ENCODE data around the gene AFDN.
"Not testable (repeated sequence)": the region's sequence is repeated elsewhere in the genome, so short reads cannot be mapped to it uniquely, and the experiment has no call there.

AFDN gene

GRCh38 chr6:167956491-167956890, 129.8 kb downstream of the AFDN start:
- DNase-seq: no peak

DNA sequence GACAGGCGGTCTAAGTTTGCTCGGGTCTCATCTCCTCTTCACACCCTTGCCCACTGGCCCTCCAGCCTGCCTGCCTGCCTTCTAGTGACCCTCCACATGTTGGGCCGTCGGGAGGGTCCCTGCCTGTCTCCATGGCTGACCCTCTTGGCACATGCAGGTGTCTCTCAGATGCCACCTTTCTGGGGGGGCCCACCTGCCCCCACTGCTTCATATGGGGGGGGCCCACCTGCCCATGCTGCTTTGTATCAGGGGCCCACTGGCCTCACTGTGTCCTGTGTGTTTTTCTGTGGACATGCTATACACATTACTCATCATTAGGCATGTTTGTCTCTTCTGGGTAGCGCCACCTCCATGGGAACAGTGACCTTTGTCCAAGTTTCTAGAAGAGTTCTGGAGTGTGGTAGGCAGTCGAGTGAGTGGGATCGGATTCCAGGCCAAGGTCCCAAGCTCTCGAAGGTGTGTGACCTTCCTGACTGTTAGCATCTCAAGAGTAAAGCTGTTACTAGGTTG, 130.3 kb downstream of the AFDN start:
- DNase-seq: no peak

- no peak for DNase-seq
These were observed 130.9 kb downstream of the AFDN start for GRCh38 chr6:167957626-167958025.

DNA sequence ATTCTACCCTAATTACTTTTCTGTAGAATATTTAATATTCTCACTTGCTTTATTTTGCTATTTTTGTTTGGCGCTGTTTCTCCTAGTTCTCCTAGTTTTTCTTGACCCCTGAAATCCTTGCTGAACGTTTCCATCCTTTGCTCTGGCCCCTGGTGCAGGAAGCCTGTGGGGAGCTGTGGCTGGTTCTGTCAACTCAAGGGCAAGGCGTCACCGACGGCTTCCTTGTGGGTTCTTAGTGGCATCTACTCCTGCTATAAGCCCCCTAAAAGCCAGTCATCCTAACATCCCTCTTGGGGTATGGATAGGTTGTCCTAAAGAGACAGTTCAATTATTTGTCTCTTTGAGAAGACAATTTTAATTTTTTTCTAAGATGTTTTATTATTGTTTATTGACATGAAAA, 133.9 kb downstream of the AFDN start:
- DNase-seq: no peak

GRCh38 chr6:167962711-167963110, 136.0 kb downstream of the AFDN start:
- no peak for DNase-seq

DNA sequence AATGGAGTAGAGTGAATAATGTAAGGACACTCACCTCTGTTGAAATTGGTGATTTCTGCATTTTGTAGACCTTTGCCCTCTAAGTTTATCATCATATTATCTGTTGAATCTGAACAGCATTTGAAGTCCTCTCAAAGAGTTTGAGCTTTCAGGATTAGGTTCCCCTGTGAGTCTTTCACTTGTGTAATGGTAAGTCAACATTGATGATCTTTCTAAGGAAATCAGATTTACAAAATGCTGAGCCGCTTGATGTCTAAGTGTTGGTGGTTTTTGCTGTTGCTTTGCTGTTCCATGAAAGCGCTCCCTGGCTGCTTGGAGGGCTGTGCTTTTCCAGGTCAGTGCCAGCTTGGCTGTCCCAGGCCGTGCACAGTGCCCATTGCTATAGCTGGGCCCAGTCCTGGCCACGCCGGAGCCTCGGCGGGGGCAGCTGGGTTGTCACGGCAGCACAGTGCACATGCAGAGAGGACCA, 136.9 kb downstream of the AFDN start:
- DNase-seq: no peak

- no peak for DNase-seq
These were observed 139.2 kb downstream of the AFDN start for GRCh38 chr6:167965592-167966539.

DNA sequence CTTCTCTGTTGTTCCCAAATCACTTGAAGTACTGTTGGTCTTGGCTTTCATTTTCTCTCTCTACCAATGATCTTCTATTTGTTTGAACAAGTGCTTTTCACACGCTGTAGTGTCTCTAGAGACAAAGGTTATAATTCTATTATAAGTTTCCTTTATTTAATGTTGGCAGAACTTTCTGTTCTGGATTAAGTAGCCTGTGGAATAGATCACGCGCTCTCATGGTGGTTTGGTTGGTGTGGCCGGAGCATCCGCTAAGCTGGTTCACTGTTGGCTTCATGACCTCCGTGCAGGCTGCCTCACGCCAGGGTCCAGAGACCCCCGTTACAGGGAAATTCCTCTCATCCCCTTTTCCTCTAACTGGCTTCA, 139.8 kb downstream of the AFDN start:
- DNase-seq: no peak

DNA sequence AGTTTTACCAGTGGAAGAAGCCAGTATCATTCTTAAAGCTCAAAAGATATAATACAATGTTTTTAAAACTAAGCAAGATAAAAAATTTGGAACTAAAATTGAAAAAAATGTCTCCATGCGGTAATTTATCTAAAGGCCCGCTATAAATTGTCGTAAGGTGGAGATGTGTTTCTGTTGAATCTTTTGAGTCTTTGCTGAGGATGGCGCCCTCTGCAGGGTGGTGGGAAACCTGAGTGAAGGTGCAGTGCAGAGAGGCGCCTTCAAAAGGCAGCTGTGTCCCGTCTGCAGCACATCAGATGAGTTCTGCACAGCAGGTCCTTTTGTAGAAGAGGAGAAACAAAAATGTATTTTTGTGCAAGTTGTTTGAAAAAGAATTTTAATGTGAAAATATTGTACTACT, 141.4 kb downstream of the AFDN start:
- no peak for DNase-seq

GRCh38 chr6:167970230-167970629, 143.5 kb downstream of the AFDN start:
- DNase-seq: no peak

DNA sequence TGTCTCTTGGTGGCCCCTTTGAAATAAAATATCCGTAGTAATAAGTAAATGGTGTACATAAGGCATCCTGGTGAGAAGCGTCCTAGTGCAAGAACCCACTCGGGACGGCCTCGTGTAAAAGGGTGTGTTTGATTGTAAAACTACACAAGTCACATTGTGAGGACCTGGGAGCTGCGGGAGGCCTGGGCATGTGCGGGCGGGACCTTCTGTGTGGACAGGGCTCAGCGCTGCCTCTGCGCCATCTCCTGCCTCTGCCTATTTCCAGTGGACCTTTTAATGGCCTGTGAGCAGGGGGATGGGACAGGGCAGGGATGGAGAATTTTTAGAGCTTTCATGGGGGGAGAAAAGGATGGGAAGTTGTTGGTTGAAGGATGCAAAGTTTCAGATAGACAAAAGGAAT, 145.5 kb downstream of the AFDN start:
- no peak for DNase-seq

- no peak for DNase-seq
These were observed 146.6 kb downstream of the AFDN start for GRCh38 chr6:167973148-167973885.

- no peak for DNase-seq
These were observed 148.1 kb downstream of the AFDN start for GRCh38 chr6:167974640-167975344.

GRCh38 chr6:167975458-167975857, 148.7 kb downstream of the AFDN start:
- no peak for DNase-seq

- DNase-seq: not testable (repeated sequence)
These were observed 149.5 kb downstream of the AFDN start for GRCh38 chr6:167976116-167976657.

GRCh38 chr6:167976708-167977107, 150.0 kb downstream of the AFDN start:
- no peak for DNase-seq

- no peak for DNase-seq
These were observed 151.2 kb downstream of the AFDN start for GRCh38 chr6:167977717-167978467.

- DNase-seq: no peak
These were observed 151.9 kb downstream of the AFDN start for GRCh38 chr6:167978607-167979006.

- DNase-seq: no peak
These were observed 152.9 kb downstream of the AFDN start for GRCh38 chr6:167979436-167980139.

GRCh38 chr6:167980911-167981580, 154.3 kb downstream of the AFDN start:
- DNase-seq: no peak
